Heart left ventricle (tissue), 13 donors: Measurements from ENCODE around the gene RTEL1.

ENCODE experiments used
- POLR2A ChIP-seq, 2 donors: fragments of 450-650 bp; IDR thresholded peaks; one replicate each; pipeline ENCODE4 v1.6.1; 2017; ENCODE audit warnings: antibody characterized with exemption in 2 of 2, mild to moderate bottlenecking in 2 of 2, moderate library complexity in 2 of 2
- TF ChIP-seq, protein P1 (sequence below), 12 donors: fragments of 200-600 bp; sonication (generic) in 4 of 12; IDR thresholded peaks; one replicate each; pipeline versions ENCODE4 v1.5.0 to v1.8.0; 2018 to 2022; ENCODE audit warnings: antibody characterized with exemption in 12 of 12, mild to moderate bottlenecking in 5 of 12
- donor health status: ischemic (EF 13 %, LVEDD 7.1; RV severe dilation, severe dysfunction).
- donor health status: DM: no; HTN: yes; CAD: no.
- donor health status: DM: no; HTN: no; CAD: no.
- donor health status: ischemic (EF 25% LVEDD 6.9; RV normal size, moderate dysfunction).
- donor health status: ischemic (EF 25% LVEDD 5.7; RV mildly dilated, moderate dysfunction).
- donor health status: ischemic (EF 35%, LVEDD 5.7; RV mildly dilated, moderate dysfunction).
- donor health status: nonischemic (EF 11% LVEDD 7.7; RV severe dilation, severe dysfunction).
- donor health status: DM: yes; HTN: yes; CAD: no.
- donor health status: PGD.
- donor health status: ischemic (EF 29% LVEDD 5.4; RV normal size, mild dysfunction).
- donor health status: nonischemic (EF 23%, LVEDD 6.1; RV moderate dilation, normal function).

DNA sequence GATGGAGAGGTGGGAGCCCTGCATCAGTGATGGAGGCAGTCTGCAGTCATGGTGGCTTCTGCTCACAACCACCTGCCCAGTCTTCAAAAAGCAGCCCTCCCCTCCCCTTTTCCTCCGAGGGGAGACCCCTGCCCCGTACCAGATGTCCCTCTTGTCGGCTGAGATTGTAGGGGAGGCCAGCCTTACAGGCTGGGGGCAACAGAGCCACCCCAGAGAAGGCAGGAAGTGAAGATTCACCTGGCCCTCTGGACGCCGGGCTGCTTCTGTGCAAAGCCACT lies 42.9 kb downstream of the RTEL1 start:
- TF ChIP-seq POLR2A (IDR thresholded peaks at IDR 0.05): no peak
- TF ChIP-seq, protein P1, sequence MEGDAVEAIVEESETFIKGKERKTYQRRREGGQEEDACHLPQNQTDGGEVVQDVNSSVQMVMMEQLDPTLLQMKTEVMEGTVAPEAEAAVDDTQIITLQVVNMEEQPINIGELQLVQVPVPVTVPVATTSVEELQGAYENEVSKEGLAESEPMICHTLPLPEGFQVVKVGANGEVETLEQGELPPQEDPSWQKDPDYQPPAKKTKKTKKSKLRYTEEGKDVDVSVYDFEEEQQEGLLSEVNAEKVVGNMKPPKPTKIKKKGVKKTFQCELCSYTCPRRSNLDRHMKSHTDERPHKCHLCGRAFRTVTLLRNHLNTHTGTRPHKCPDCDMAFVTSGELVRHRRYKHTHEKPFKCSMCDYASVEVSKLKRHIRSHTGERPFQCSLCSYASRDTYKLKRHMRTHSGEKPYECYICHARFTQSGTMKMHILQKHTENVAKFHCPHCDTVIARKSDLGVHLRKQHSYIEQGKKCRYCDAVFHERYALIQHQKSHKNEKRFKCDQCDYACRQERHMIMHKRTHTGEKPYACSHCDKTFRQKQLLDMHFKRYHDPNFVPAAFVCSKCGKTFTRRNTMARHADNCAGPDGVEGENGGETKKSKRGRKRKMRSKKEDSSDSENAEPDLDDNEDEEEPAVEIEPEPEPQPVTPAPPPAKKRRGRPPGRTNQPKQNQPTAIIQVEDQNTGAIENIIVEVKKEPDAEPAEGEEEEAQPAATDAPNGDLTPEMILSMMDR (IDR thresholded peaks at IDR 0.05): no peak
